IPS-15b (cell line): ENCODE results near the gene LYRM4.

ENCODE experiments used
- H3K27me3 ChIP-seq: one replicate; pipeline ENCODE4 v1.6.1; 2013; ENCODE audit warnings: low read length; ENCODE audit not compliant: control insufficient read depth, insufficient read depth
- H3K36me3 ChIP-seq: one replicate; pipeline ENCODE4 v1.6.1; 2013; ENCODE audit warnings: low read length; ENCODE audit not compliant: control insufficient read depth, insufficient read depth
- H3K4me1 ChIP-seq: one replicate; pipeline ENCODE4 v1.6.1; 2013; ENCODE audit warnings: mild to moderate bottlenecking, low read length; ENCODE audit not compliant: control insufficient read depth, insufficient read depth
- H3K4me3 ChIP-seq: one replicate; pipeline ENCODE4 v1.5.1; 2013; ENCODE audit warnings: low read depth, low read length
- H3K9ac ChIP-seq: one replicate; pipeline ENCODE4 v1.6.1; 2013; ENCODE audit warnings: low read depth, mild to moderate bottlenecking, low read length
- H3K9me3 ChIP-seq: one replicate; pipeline ENCODE4 v1.6.1; 2013; ENCODE audit warnings: mild to moderate bottlenecking, low read length; ENCODE audit not compliant: control insufficient read depth, insufficient read depth

LYRM4 gene

DNA sequence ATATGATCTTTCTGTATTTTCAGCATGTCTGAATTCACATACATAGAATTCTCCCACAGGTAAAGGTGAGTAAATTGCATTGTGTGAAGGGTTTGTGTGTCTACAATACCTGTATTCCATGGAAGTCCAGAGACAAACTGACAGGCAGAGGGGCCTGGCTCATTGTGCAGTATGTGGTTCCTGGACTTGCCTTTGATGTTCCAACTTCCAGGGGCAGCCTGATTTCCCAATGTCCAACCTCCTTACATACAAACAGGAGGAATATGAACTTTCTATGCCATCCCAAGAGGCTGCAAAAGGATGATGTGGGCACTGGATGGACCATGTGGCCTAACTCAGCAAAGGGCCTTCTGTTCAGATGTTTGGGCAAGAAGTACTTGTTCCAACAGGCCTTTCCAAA, 58.5 kb downstream of the LYRM4 start:
- peaks cover 5% of the 10 kb centered on the region for H3K4me1 ChIP-seq
- no peaks in the 10 kb centered on the region for H3K36me3 ChIP-seq
- no peaks in the 10 kb centered on the region for H3K27me3 ChIP-seq
- H3K4me3 ChIP-seq, result no peak overlapping the region
- no peak overlapping the region for H3K9ac ChIP-seq
- H3K9me3 ChIP-seq, result no peaks in the 10 kb centered on the region

DNA sequence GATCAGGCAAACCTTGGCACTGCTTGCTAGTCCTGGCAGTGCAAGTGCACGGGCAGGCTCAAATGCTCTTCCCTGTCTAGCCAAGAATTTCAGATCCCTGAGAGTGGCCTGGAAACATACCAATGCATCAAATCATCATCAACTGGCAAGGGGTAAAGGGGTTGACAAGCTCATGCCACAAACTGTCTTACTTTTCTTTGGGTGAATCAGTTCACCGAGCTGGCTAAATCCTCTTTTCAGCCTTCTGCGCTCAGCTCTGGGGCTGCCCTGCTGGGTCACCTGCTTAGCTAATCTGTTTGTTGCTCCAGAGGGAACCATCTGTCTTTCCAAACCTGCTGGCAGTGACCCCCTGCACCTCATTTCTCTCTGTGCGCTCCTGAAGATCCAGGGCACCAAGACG, 59.5 kb downstream of the LYRM4 start:
- no peak overlapping the region for H3K4me3 ChIP-seq
- H3K27me3 ChIP-seq, result no peaks in the 10 kb centered on the region
- no peaks in the 10 kb centered on the region for H3K36me3 ChIP-seq
- peaks cover 5% of the 10 kb centered on the region for H3K4me1 ChIP-seq
- no peaks in the 10 kb centered on the region for H3K9me3 ChIP-seq
- no peak overlapping the region for H3K9ac ChIP-seq

DNA sequence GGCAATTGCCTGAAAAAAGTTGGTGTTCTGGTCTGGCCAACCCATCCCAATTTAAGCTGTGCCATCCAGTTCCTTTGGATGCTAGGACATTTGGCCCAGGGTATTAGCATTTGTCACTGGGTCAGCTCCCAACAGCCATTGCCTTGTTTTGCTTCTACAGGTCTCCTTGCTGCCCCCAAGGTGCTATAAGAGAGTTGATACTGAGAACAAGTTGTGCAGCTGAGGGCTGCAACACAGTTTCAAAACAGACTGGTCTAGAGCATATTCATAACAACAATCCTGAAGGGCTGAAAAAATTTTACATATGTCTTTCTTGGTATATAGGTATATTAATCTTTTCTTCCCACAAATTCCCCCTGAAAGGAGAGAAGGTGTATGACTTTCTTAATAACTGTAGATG, 61.0 kb downstream of the LYRM4 start:
- Histone ChIP-seq H3K9me3 (no peaks in the 10 kb centered on the region), H3K9ac (no peak overlapping the region), H3K27me3 (no peaks in the 10 kb centered on the region), H3K36me3 (no peaks in the 10 kb centered on the region), H3K4me3 (no peak overlapping the region), H3K4me1 (peaks cover 5% of the 10 kb centered on the region)

DNA sequence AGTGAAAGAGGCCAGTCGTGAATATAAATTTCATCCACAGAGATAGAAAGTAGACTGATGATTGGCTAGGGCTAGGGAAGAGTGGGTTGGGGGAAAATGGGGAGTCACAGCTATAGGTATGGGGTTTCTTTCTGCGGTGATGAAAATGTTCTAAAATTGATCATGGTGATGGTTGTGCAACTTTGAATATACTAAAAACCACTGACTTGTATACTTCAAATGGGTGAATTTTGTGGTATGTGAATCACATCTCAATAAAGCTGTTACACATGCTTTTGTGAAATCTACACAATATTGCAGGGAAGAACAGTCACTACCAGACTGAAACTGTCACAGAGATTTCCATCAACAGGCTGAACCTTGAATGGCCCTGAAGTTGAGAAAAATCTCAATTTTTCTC, 61.5 kb downstream of the LYRM4 start:
- H3K4me1 ChIP-seq, result peaks cover under 1% of the 10 kb centered on the region
- no peak overlapping the region for H3K9ac ChIP-seq
- H3K27me3 ChIP-seq, result no peaks in the 10 kb centered on the region
- H3K4me3 ChIP-seq, result no peak overlapping the region
- H3K9me3 ChIP-seq, result no peaks in the 10 kb centered on the region
- H3K36me3 ChIP-seq, result no peaks in the 10 kb centered on the region

DNA sequence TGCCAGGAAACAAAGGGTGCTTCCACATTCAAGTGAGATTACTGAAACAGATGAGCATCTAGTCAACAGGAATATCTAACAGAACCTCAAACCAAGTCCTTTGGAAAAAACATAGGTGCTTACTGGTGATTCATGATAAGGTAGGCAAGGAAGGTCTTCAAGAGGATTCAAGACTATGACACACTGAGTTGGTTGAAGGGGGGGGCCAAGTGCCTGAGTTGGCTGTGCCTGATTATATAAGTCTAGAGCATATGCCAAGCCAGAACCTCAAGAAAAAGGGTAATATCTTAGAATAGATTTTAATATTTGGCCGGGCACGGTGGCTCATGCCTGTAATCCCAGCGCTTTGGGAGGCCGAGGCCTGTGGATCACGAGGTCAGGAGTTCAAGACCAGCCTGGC, 63.7 kb downstream of the LYRM4 start:
- H3K9me3 ChIP-seq, result no peaks in the 10 kb centered on the region
- H3K36me3 ChIP-seq, result no peaks in the 10 kb centered on the region
- no peaks in the 10 kb centered on the region for H3K4me1 ChIP-seq
- no peak overlapping the region for H3K9ac ChIP-seq
- no peaks in the 10 kb centered on the region for H3K27me3 ChIP-seq
- H3K4me3 ChIP-seq, result no peak overlapping the region

DNA sequence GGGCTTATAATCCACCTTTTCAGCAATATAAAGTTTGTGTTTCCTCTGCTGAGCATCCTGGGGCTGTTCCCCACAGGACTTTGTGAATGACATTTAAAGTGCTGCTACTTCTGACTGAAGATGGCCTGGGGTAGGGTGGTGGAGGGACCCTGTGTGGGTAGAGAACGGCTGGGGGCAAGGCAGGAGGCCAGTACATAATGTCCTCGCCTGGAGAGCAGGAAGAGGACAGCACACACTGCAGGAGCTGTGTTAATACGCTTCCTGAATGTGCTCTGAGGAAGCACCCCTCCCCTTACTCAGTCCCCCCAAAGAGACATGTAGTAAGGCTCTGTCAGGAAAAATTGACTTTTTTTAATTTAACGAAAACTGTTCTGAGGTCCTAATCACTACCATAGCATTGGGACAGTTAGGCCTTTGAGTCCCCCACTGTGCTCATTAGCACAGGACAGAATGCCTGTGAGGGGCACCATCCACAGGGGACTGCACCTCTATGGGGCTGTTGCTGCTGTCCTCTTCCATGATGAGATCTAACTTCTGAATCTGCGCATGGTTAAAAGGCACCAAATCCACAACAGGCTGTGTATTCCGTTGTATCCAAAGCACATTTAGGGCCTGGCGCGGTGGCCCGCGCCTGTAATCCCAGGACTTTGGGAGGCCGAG, 68.5 kb downstream of the LYRM4 start:
- Histone ChIP-seq H3K9me3 (no peaks in the 10 kb centered on the region), H3K27me3 (no peaks in the 10 kb centered on the region), H3K4me1 (no peaks in the 10 kb centered on the region), H3K36me3 (no peaks in the 10 kb centered on the region), H3K9ac (no peak overlapping the region), H3K4me3 (no peak overlapping the region)

DNA sequence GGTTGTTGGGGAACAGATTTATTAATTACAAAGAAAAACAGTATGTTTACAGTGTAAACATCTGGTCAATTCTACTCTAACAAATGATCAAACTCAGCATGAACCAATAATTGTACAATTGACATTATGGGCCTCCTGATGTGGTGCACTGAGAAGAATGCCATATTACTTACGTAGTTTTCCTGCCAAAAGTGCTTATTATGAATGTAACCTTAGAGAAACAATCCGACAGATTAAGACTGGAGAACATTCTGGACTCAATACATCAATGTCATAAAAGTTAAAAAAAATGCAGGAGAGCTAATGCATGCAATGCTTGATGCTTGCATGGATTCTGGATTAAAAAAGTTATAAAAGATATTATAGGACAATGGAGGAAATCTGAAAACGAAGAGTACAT, 69.0 kb downstream of the LYRM4 start:
- Histone ChIP-seq H3K27me3 (no peaks in the 10 kb centered on the region), H3K4me1 (no peaks in the 10 kb centered on the region), H3K4me3 (no peak overlapping the region), H3K9ac (no peak overlapping the region), H3K36me3 (no peaks in the 10 kb centered on the region), H3K9me3 (no peaks in the 10 kb centered on the region)

DNA sequence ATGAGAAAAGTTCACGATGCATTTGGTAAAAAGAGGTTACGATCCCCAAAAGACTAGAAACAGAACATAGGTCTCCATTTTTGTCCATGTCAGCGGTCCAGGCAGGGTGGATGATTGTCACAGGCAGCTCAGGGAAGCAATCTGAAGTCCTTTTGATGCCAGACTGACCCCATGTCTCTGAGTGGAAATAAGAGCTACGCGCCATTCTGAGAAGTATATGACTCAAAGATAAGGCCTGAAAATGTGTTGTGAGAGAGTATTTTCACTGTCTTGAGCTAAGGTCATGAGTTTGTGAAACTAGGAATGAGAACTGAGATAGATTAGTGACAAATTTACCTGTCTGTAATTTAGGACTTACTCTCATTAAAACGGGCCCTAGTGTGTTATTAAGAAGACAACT, 69.5 kb downstream of the LYRM4 start:
- Histone ChIP-seq H3K36me3 (no peaks in the 10 kb centered on the region), H3K27me3 (no peaks in the 10 kb centered on the region), H3K9ac (no peak overlapping the region), H3K9me3 (no peaks in the 10 kb centered on the region), H3K4me1 (no peaks in the 10 kb centered on the region), H3K4me3 (no peak overlapping the region)

DNA sequence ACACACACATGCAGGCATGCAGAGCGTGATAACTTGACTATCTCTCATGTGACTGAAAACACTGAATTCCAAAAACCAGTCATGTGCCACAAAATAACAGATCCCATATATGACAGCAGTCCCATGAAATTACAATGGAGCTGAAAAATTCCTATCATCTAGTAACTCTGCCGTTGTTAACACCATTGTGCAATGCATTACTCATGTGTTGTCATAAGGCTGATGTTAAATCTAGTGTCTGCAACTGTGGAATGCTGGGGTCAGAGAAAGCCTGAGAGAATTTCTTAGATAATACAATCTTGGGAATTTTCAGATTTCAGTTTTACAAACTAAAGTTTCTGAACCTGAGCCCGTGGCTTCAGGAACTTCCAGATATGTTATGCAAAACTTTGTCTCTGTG, 70.2 kb downstream of the LYRM4 start:
- Histone ChIP-seq H3K36me3 (no peaks in the 10 kb centered on the region), H3K4me3 (no peak overlapping the region), H3K9me3 (no peaks in the 10 kb centered on the region), H3K4me1 (no peaks in the 10 kb centered on the region), H3K9ac (no peak overlapping the region), H3K27me3 (no peaks in the 10 kb centered on the region)

DNA sequence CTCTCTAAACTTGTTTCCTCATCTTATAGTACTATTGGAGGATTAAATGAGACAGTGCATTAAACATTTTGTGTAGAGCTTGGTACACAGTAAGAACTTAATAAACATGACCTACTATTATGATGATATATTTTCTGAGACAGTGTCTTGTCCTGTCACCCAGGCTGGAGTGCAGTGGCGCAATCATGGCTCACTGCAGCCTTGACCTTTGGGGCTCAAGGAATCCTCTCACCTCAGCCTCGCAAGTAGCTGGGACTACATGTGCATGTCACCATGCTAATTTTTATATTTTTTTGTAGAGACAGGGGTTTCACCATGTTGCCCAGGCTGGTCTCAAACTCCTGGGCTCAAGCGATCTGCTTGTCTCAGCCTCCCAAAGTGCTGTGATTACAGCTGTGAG, 72.1 kb downstream of the LYRM4 start:
- no peaks in the 10 kb centered on the region for H3K9me3 ChIP-seq
- H3K4me1 ChIP-seq, result no peaks in the 10 kb centered on the region
- H3K9ac ChIP-seq, result no peak overlapping the region
- no peaks in the 10 kb centered on the region for H3K36me3 ChIP-seq
- H3K27me3 ChIP-seq, result no peaks in the 10 kb centered on the region
- no peak overlapping the region for H3K4me3 ChIP-seq

DNA sequence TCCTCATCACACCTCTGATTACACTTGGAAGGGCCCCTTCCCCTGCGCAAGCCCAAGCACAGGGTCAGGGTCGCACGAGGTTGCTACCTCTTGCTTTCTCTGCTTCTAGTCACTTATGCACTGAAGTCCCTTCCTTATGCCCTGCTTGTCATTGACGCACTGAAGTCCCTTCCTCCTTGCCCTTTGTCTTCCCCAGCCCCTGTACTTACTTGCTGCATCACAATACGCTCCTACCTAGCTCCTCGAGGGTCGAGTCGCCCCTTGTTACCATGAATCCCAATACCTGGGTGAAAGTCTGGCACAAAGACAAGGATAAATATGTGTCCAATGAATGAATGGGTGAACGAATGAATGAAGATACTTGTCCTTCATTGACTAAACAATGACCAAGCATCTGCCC, 75.9 kb downstream of the LYRM4 start:
- Histone ChIP-seq H3K27me3 (no peaks in the 10 kb centered on the region), H3K9me3 (no peaks in the 10 kb centered on the region), H3K4me1 (no peaks in the 10 kb centered on the region), H3K9ac (no peak overlapping the region), H3K4me3 (no peak overlapping the region), H3K36me3 (no peaks in the 10 kb centered on the region)

DNA sequence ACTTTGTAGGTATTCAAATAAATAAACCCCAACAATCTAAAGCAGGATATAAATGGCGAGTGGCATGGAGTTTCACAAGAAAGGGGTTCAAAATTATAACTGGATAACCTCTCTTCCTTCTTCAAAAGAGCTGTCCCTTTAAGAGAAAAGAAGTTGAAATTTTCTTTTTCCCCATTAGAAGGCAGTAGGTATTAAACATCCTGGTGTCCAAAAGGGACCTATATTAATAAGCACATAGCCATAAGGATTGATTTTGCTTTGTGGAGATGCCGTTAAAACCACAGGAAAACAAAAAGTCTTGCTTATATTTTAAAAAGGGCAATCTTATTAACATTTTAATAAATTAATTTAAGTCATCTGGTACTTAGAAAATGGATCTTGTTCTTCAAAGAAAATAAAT, 76.5 kb downstream of the LYRM4 start:
- Histone ChIP-seq H3K27me3 (no peaks in the 10 kb centered on the region), H3K9me3 (no peaks in the 10 kb centered on the region), H3K9ac (no peak overlapping the region), H3K4me3 (no peak overlapping the region), H3K4me1 (no peaks in the 10 kb centered on the region), H3K36me3 (no peaks in the 10 kb centered on the region)
